Thyroid gland (tissue), 4 donors: ENCODE results near the gene MAVS. TPM values are rescaled to one million over a fixed set of nuclear protein-coding genes. Genes with fewer than 3 reads are reported as not detected.

ENCODE experiments used
- DNase-seq, 2 donors: peaks; one replicate each; pipeline ENCODE4 v3.0.0-alpha.2; 2019
- H3K27ac ChIP-seq, 3 donors: fragments of 200-600 bp; sonication (generic); 1 replicate in 2 of 3; 2 replicates in 1 of 3; pipeline ENCODE4 v1.5.1; 2016 to 2019; ENCODE audit warnings: mild to moderate bottlenecking in 1 of 3, moderate library complexity in 1 of 3
- H3K27me3 ChIP-seq: fragments of 200-600 bp; sonication (generic); one replicate; pipeline ENCODE4 v1.5.1; 2019
- H3K36me3 ChIP-seq, 2 donors: fragments of 200-600 bp; sonication (generic); one replicate each; pipeline ENCODE4 v1.5.1; 2016 to 2019
- H3K4me1 ChIP-seq, 2 donors: fragments of 200-600 bp; sonication (generic); one replicate each; pipeline ENCODE4 v1.5.1; 2017 to 2019
- H3K4me3 ChIP-seq, 3 donors: fragments of 200-600 bp; sonication (generic); replicated peaks in 1 of 3; 1 replicate in 2 of 3; 2 replicates in 1 of 3; pipeline ENCODE4 v1.5.1; 2016; ENCODE audit warnings: mild to moderate bottlenecking in 1 of 3
- H3K9me3 ChIP-seq: fragments of 200-600 bp; sonication (generic); one replicate; pipeline ENCODE4 v1.5.1; 2017
- CTCF ChIP-seq, 6 experiments: fragments of 200-600 bp in 3 of 6; fragments of 450-650 bp in 3 of 6; sonication (generic) in 3 of 6; IDR thresholded peaks; one replicate each; pipeline ENCODE4 v1.5.1; 2016 to 2019; ENCODE audit warnings: antibody characterized with exemption in 6 of 6, mild to moderate bottlenecking in 2 of 6, inconsistent platforms in 1 of 6, moderate library complexity in 1 of 6
- POLR2A ChIP-seq, 2 donors: fragments of 450-650 bp; IDR thresholded peaks; one replicate each; pipeline ENCODE4 v1.6.1; 2017; ENCODE audit warnings: antibody characterized with exemption in 2 of 2, mild to moderate bottlenecking in 2 of 2, moderate library complexity in 1 of 2
- WGBS, 2 donors: methylation state at CpG; one replicate each; pipeline ENCODE4 v1.1.5; 2017; 5-methylcytosine and 5-hydroxymethylcytosine counted together
- intact Hi-C: fragments of 100-400 bp; cut with DNase I; formaldehyde crosslinking; loops from one replicate; pipeline ENCODE4 v1.15.1; 2023
- total RNA-seq, 4 donors: library from RNA; depleted of rRNA; stranded (reverse); fragments of >200 nt; gene quantifications; one replicate each; pipeline ENCODE4 v1.2.3, GENCODE V29; 2016

The MAVS gene
- total RNA-seq, 4 donors from 2014 or later, result 30.4 to 52.3 (median 39.0) TPM

- no peak for TF ChIP-seq CTCF (IDR thresholded peaks at IDR 0.05)
- no peak for TF ChIP-seq POLR2A (IDR thresholded peaks at IDR 0.05)
- Histone ChIP-seq H3K4me1 (peaks cover 35 to 45% of the 10 kb centered on the region in 2 donors), H3K27me3 (no peaks in the 10 kb centered on the region), H3K27ac (no peak overlapping the region), H3K9me3 (no peaks in the 10 kb centered on the region), H3K4me3 (no peak overlapping the region), H3K36me3 (no peaks in the 10 kb centered on the region)
- no peak for DNase-seq
- intact Hi-C loops, result no loop called here
- WGBS, 2 donors, result 79 to 88% methylated on average over 7 of the region's 7 CpGs
Observed at GRCh38 chr20:3814928-3815495, 31.6 kb upstream of the MAVS start.

- WGBS, 2 donors, result 78 to 79% methylated on average over 9 of the region's 9 CpGs
- Histone ChIP-seq H3K4me1 (peaks cover 27 to 39% of the 10 kb centered on the region in 2 donors), H3K27ac (no peak overlapping the region), H3K27me3 (no peaks in the 10 kb centered on the region), H3K36me3 (no peaks in the 10 kb centered on the region), H3K9me3 (no peaks in the 10 kb centered on the region), H3K4me3 (no peak overlapping the region)
- intact Hi-C loops, result no loop called here
- TF ChIP-seq CTCF (IDR thresholded peaks at IDR 0.05) (no peak), POLR2A (IDR thresholded peaks at IDR 0.05) (no peak)
- no peak for DNase-seq
Observed at GRCh38 chr20:3815703-3816315, 30.8 kb upstream of the MAVS start.

- 93 to 94% methylated on average over 5 to 8 of the region's 8 CpGs for WGBS, 2 donors
- TF ChIP-seq POLR2A (IDR thresholded peaks at IDR 0.05), result no peak
- TF ChIP-seq CTCF (IDR thresholded peaks at IDR 0.05), result peak; percentile 23 to 65 (median 54)
- DNase-seq, result peak; percentile 72 to 73
- Histone ChIP-seq H3K9me3 (no peaks in the 10 kb centered on the region), H3K4me1 (peaks cover 7 to 29% of the 10 kb centered on the region in 2 donors), H3K27ac (peak overlapping the region in 2 of 3 donors; percentile 12 to 38), H3K4me3 (no peak overlapping the region), H3K27me3 (no peaks in the 10 kb centered on the region), H3K36me3 (peaks cover 8 to 9% of the 10 kb centered on the region in 2 donors)
- intact Hi-C loops, result loop anchor here (2.0 kb wide), 1 partner anchor 30 kb away; no protein-coding TSS in a partner anchor
Observed at GRCh38 chr20:3818155-3819151, 28.2 kb upstream of the MAVS start.

GRCh38 chr20:3819411-3820047 lies 27.1 kb upstream of the MAVS start:
- peak overlapping the region in 2 of 3 donors; percentile 45 to 51 for H3K4me3 ChIP-seq
- TF ChIP-seq CTCF (IDR thresholded peaks at IDR 0.05), result no peak
- no peak for TF ChIP-seq POLR2A (IDR thresholded peaks at IDR 0.05)
- WGBS, 2 donors, result 63% methylated on average over 20 of the region's 20 CpGs
- intact Hi-C loops, result loop anchor here (2.0 kb wide), 1 partner anchor 31 kb away; no protein-coding TSS in a partner anchor
- no peaks in the 10 kb centered on the region for H3K9me3 ChIP-seq
- DNase-seq, result no peak
- H3K4me1 ChIP-seq, result peaks cover 6 to 23% of the 10 kb centered on the region in 2 donors
- no peaks in the 10 kb centered on the region for H3K27me3 ChIP-seq
- H3K36me3 ChIP-seq, result peaks cover 19% of the 10 kb centered on the region in 2 donors
- H3K27ac ChIP-seq, result peak overlapping the region; percentile 99 to 100 (median 100)
